ENCODE data around the gene VWF. TPM values are rescaled to one million over a fixed set of nuclear protein-coding genes. Genes with fewer than 3 reads are reported as not detected.
"Not testable (repeated sequence)": the region's sequence is repeated elsewhere in the genome, so short reads cannot be mapped to it uniquely, and the experiment has no call there.

VWF gene
- total RNA-seq, 1 donor: 0.72 TPM

DNA sequence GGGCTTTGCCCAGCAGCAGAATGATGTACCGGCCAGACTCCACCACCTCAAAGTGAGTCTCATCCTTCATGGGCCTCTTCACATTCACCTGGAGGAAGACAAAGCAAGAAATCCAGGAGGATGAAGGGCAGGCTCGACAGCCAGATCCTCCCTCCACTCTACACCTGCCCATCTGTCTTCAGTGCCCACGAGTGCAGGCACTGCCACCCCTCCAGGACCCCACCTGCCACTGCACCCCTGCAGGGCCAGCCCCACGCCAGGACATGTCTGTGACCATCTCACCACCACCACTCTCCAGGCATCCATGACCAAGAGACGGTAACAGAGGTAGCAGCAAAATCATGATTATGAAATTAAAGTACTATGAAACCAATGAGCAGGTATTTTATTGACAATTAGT, 95.1 kb downstream of the VWF start:
- no peak for DNase-seq (ENCODE audit: insufficient read length, low spot score, missing footprints)
- no peaks in the 10 kb centered on the region for H3K9me3 ChIP-seq (ENCODE audit: low read depth, low read length)
- no peak overlapping the region for H3K4me2 ChIP-seq (ENCODE audit: insufficient read depth, low read length)
- TF ChIP-seq, protein P1, sequence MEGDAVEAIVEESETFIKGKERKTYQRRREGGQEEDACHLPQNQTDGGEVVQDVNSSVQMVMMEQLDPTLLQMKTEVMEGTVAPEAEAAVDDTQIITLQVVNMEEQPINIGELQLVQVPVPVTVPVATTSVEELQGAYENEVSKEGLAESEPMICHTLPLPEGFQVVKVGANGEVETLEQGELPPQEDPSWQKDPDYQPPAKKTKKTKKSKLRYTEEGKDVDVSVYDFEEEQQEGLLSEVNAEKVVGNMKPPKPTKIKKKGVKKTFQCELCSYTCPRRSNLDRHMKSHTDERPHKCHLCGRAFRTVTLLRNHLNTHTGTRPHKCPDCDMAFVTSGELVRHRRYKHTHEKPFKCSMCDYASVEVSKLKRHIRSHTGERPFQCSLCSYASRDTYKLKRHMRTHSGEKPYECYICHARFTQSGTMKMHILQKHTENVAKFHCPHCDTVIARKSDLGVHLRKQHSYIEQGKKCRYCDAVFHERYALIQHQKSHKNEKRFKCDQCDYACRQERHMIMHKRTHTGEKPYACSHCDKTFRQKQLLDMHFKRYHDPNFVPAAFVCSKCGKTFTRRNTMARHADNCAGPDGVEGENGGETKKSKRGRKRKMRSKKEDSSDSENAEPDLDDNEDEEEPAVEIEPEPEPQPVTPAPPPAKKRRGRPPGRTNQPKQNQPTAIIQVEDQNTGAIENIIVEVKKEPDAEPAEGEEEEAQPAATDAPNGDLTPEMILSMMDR (IDR thresholded peaks at IDR 0.05; ENCODE audit: extremely low read depth, low read depth, low read length): no peak
- H3K4me1 ChIP-seq (ENCODE audit: insufficient read depth, low read length): no peaks in the 10 kb centered on the region
- H4K20me1 ChIP-seq (ENCODE audit: insufficient read depth, low read length): no peaks in the 10 kb centered on the region
- H3K27ac ChIP-seq (ENCODE audit: low read depth, low read length): no peak overlapping the region
- no peaks in the 10 kb centered on the region for H3K36me3 ChIP-seq (ENCODE audit: insufficient read depth, low read length)
- no peaks in the 10 kb centered on the region for H3K27me3 ChIP-seq (ENCODE audit: insufficient read depth, low read length)
- no peaks in the 10 kb centered on the region for H3K79me2 ChIP-seq (ENCODE audit: insufficient read depth, low read length)
- no peak overlapping the region for H2AFZ ChIP-seq (ENCODE audit: low read length)
- no peak overlapping the region for H3K4me3 ChIP-seq (ENCODE audit: insufficient read depth, low read length)

DNA sequence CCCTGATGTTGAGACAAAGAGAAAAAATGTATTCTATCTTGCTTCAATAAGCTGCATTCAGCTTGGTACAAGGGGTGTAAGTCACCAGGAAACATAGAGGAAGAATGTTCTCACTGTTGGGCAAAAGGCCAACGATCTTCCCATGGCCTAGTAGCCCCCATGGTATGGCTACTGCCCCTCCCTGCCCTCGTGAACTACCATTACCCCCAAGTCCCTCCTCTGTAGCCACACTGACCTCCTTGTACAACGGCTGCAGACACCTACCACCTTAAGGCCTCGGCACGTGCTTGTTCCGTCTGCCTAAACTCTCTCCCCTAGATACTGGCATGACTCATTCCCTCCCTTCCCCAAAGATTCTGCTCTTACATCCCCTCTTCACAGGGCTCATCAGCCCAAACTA, 97.5 kb downstream of the VWF start:
- Histone ChIP-seq H3K9me3 (ENCODE audit: low read depth, low read length) (no peaks in the 10 kb centered on the region), H3K36me3 (ENCODE audit: insufficient read depth, low read length) (no peaks in the 10 kb centered on the region), H3K27ac (ENCODE audit: low read depth, low read length) (no peak overlapping the region), H4K20me1 (ENCODE audit: insufficient read depth, low read length) (no peaks in the 10 kb centered on the region), H2AFZ (ENCODE audit: low read length) (no peak overlapping the region), H3K4me2 (ENCODE audit: insufficient read depth, low read length) (no peak overlapping the region), H3K4me1 (ENCODE audit: insufficient read depth, low read length) (no peaks in the 10 kb centered on the region), H3K4me3 (ENCODE audit: insufficient read depth, low read length) (no peak overlapping the region), H3K79me2 (ENCODE audit: insufficient read depth, low read length) (no peaks in the 10 kb centered on the region), H3K27me3 (ENCODE audit: insufficient read depth, low read length) (no peaks in the 10 kb centered on the region)
- peak; percentile 23 for DNase-seq (ENCODE audit: insufficient read length, low spot score, missing footprints)
- TF ChIP-seq, protein P1 (IDR thresholded peaks at IDR 0.05; ENCODE audit: extremely low read depth, low read depth, low read length): no peak

DNA sequence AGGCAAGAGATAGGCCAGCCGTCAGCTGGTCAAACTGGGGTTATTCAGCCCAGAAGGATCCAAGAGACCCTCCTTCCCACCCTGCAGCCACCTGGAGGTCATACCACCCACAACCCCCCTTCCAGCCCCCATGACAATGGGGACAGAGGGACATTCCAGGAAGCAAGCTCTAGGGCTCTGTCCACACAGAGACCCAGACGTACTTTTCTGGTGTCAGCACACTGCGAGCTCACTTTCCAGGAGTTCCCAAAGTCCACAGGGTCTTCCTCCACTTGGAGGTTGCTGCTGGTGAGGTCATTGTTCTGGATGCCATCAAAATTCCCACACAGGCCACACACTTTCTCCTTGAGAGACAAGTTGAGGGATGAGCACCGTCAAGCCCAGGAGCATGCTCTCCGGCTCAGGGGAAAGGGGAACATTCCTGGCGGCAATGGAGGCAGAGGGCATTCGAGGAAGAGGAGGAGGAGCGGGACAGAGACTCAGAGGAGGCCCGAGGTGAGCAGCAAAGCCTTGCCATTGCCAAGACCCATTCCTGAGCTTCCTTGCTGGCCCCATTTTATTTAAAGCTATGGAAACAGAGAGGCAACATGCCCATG, 98.7 kb downstream of the VWF start:
- not testable (repeated sequence) for H3K4me3 ChIP-seq (ENCODE audit: insufficient read depth, low read length); DNase-seq (ENCODE audit: insufficient read length, low spot score, missing footprints); H4K20me1 ChIP-seq (ENCODE audit: insufficient read depth, low read length); H3K4me1 ChIP-seq (ENCODE audit: insufficient read depth, low read length); H3K9me3 ChIP-seq (ENCODE audit: low read depth, low read length); H2AFZ ChIP-seq (ENCODE audit: low read length); H3K4me2 ChIP-seq (ENCODE audit: insufficient read depth, low read length); H3K27ac ChIP-seq (ENCODE audit: low read depth, low read length); H3K36me3 ChIP-seq (ENCODE audit: insufficient read depth, low read length); H3K27me3 ChIP-seq (ENCODE audit: insufficient read depth, low read length); H3K79me2 ChIP-seq (ENCODE audit: insufficient read depth, low read length)

DNA sequence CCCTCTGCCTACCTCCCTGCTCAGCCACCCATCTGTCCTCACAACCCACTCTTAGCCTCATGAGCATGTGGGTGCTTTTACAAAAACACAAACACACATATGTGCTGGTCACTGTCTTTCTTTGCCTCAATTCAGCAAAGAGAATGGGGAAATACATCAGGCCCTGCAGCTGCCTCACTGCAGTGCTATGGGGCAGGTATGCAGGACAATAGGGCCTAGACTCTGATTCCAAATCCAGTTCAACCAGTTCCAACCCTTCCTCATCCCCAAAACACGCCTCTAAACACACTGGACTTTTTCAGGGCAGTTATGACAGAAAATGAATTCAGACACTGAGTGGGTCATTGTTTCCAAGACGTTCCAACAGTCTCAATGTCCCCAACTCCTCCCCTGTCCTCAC, 100.4 kb downstream of the VWF start:
- H4K20me1 ChIP-seq (ENCODE audit: insufficient read depth, low read length); H3K4me1 ChIP-seq (ENCODE audit: insufficient read depth, low read length); H3K36me3 ChIP-seq (ENCODE audit: insufficient read depth, low read length); H3K4me2 ChIP-seq (ENCODE audit: insufficient read depth, low read length); H3K4me3 ChIP-seq (ENCODE audit: insufficient read depth, low read length); H3K27ac ChIP-seq (ENCODE audit: low read depth, low read length); H3K27me3 ChIP-seq (ENCODE audit: insufficient read depth, low read length); H3K79me2 ChIP-seq (ENCODE audit: insufficient read depth, low read length); H2AFZ ChIP-seq (ENCODE audit: low read length); H3K9me3 ChIP-seq (ENCODE audit: low read depth, low read length): not testable (repeated sequence)
- peak; percentile 41 for DNase-seq (ENCODE audit: insufficient read length, low spot score, missing footprints)

DNA sequence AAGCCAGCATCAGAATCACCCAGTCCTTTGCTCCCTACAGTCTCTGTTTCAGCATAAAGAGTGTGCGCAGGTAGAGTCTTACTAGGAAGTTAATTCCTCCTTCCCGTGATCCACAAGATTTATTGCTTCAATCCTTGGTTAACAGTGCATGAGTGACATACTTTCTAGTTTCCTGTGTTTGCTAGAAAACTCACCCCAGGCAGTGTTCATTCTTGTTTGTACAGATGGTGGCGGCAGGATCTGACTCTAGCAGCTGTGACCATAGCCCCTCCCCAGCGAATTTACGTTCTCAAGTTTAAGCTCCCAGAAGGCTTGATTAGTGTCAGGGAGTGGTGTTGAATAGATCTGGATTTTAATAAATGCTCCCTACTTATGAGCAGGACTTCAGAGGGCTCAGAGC, 103.5 kb downstream of the VWF start:
- H3K79me2 ChIP-seq (ENCODE audit: insufficient read depth, low read length): no peaks in the 10 kb centered on the region
- H3K4me2 ChIP-seq (ENCODE audit: insufficient read depth, low read length): no peak overlapping the region
- H3K27me3 ChIP-seq (ENCODE audit: insufficient read depth, low read length): no peaks in the 10 kb centered on the region
- no peak overlapping the region for H2AFZ ChIP-seq (ENCODE audit: low read length)
- H3K4me1 ChIP-seq (ENCODE audit: insufficient read depth, low read length): no peaks in the 10 kb centered on the region
- no peaks in the 10 kb centered on the region for H3K9me3 ChIP-seq (ENCODE audit: low read depth, low read length)
- H3K36me3 ChIP-seq (ENCODE audit: insufficient read depth, low read length): no peaks in the 10 kb centered on the region
- DNase-seq (ENCODE audit: insufficient read length, low spot score, missing footprints): peak; percentile 44
- no peak overlapping the region for H3K27ac ChIP-seq (ENCODE audit: low read depth, low read length)
- TF ChIP-seq, protein P1 (IDR thresholded peaks at IDR 0.05; ENCODE audit: extremely low read depth, low read depth, low read length): no peak
- H3K4me3 ChIP-seq (ENCODE audit: insufficient read depth, low read length): no peak overlapping the region
- no peaks in the 10 kb centered on the region for H4K20me1 ChIP-seq (ENCODE audit: insufficient read depth, low read length)

DNA sequence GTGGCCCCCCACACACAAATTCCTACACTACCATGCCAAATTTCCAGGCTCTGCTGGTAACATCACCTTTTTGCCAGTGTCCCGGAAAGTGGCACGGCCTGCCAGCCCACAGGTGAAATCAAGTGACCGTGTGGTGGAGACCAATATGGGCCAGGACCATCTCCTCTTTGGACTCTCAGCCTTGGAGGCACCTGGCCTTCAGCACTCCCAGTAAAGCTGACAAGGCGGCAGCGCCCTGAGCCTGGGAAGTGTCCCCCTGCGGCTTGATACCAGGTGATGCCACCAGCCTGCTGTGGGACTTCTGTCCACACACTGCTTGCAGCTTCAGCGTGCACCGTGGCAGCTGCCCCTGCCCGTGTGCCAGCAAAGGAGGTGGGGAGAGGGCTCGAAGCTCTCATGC, 104.0 kb downstream of the VWF start:
- not testable (repeated sequence) for H2AFZ ChIP-seq (ENCODE audit: low read length); H3K27ac ChIP-seq (ENCODE audit: low read depth, low read length); DNase-seq (ENCODE audit: insufficient read length, low spot score, missing footprints); H3K27me3 ChIP-seq (ENCODE audit: insufficient read depth, low read length); H4K20me1 ChIP-seq (ENCODE audit: insufficient read depth, low read length); H3K4me3 ChIP-seq (ENCODE audit: insufficient read depth, low read length); H3K36me3 ChIP-seq (ENCODE audit: insufficient read depth, low read length); H3K4me2 ChIP-seq (ENCODE audit: insufficient read depth, low read length); H3K79me2 ChIP-seq (ENCODE audit: insufficient read depth, low read length); H3K9me3 ChIP-seq (ENCODE audit: low read depth, low read length); H3K4me1 ChIP-seq (ENCODE audit: insufficient read depth, low read length)

DNA sequence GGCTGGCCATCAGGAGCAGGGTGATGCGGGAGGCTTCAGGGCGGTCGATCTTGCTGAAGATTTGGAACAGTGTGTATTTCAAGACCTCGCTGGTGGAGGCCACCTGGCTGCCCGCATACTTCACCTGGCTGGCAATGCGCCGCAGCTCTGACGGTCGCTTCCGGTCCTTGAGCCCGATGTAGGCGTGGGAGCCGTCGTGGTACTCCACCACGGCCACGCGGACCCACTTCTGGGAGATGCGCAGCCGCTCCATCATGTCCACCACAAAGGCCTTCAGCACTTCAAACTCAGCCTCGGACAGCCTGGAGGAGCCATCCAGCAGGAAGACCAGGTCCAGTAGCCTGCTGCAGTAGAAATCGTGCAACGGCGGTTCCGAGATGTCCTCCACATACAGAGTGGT, 105.2 kb downstream of the VWF start:
- H3K4me1 ChIP-seq (ENCODE audit: insufficient read depth, low read length); H3K79me2 ChIP-seq (ENCODE audit: insufficient read depth, low read length); H3K36me3 ChIP-seq (ENCODE audit: insufficient read depth, low read length); H2AFZ ChIP-seq (ENCODE audit: low read length); H3K4me3 ChIP-seq (ENCODE audit: insufficient read depth, low read length); H3K4me2 ChIP-seq (ENCODE audit: insufficient read depth, low read length); H3K9me3 ChIP-seq (ENCODE audit: low read depth, low read length); H4K20me1 ChIP-seq (ENCODE audit: insufficient read depth, low read length); H3K27me3 ChIP-seq (ENCODE audit: insufficient read depth, low read length); DNase-seq (ENCODE audit: insufficient read length, low spot score, missing footprints); H3K27ac ChIP-seq (ENCODE audit: low read depth, low read length): not testable (repeated sequence)

Data from osteoblast (primary cell).